Kidney (tissue), 22 donors: ENCODE data around the gene OR2T12. TPM values are rescaled to one million over a fixed set of nuclear protein-coding genes. Genes with fewer than 3 reads are reported as not detected.

ENCODE experiments used
- DNase-seq, 5 donors: peaks; one replicate each; pipeline ENCODE4 v3.0.0-alpha.2; 2013 to 2020
- FAIRE-seq: peaks from 2 replicates; lab custom pipeline; 2012; peaks lifted over from hg19 to GRCh38; lab: Jason Lieb, UNC
- H3K27ac ChIP-seq, 2 donors: one replicate each; pipeline ENCODE4 v1.7.0; 2013; ENCODE audit warnings: low read depth in 2 of 2, low read length in 2 of 2, inconsistent platforms in 1 of 2
- H3K27me3 ChIP-seq: one replicate; pipeline ENCODE4 v1.7.1; 2013; ENCODE audit warnings: low read length, inconsistent platforms; ENCODE audit not compliant: control insufficient read depth, insufficient read depth
- H3K36me3 ChIP-seq, 3 donors: one replicate each; pipeline versions ENCODE4 v1.7.0 to v1.7.1; 2013; ENCODE audit warnings: low read length in 3 of 3, control low read depth in 1 of 3, inconsistent platforms in 1 of 3; ENCODE audit not compliant: insufficient read depth in 3 of 3, control insufficient read depth in 2 of 3
- H3K4me1 ChIP-seq, 3 donors: one replicate each; pipeline versions ENCODE4 v1.7.0 to v1.7.1; 2013; ENCODE audit warnings: low read length in 3 of 3, inconsistent platforms in 1 of 3, low read depth in 1 of 3; ENCODE audit not compliant: control insufficient read depth in 2 of 3, insufficient read depth in 2 of 3
- H3K4me3 ChIP-seq, 3 donors: one replicate each; pipeline versions ENCODE4 v1.7.0 to v1.8.1; 2013; ENCODE audit warnings: low read length in 3 of 3, control low read depth in 1 of 3, inconsistent platforms in 1 of 3
- H3K9ac ChIP-seq, 3 donors: one replicate each; pipeline versions ENCODE4 v1.7.0 to v1.7.1; 2013; ENCODE audit warnings: low read length in 3 of 3, control low read depth in 1 of 3, inconsistent platforms in 1 of 3
- H3K9me3 ChIP-seq, 3 donors: one replicate each; pipeline versions ENCODE4 v1.7.0 to v1.7.1; 2013; ENCODE audit warnings: low read length in 3 of 3, control low read depth in 1 of 3, inconsistent platforms in 1 of 3; ENCODE audit not compliant: control insufficient read depth in 2 of 3, insufficient read depth in 1 of 3
- intact Hi-C: fragments of 100-400 bp; cut with DNase I; formaldehyde crosslinking; loops from one replicate; pipeline ENCODE4 v1.11.1; 2022
- long read RNA-seq, 10 donors: library from polyadenylated mRNA in 1 of 10; unstranded in 1 of 10; transcript quantifications; one replicate each; pipeline ENCODE4 v2.0.0 and lab custom pipeline, GENCODE V29; 2021 to 2026
- polyA plus RNA-seq: library from polyadenylated mRNA; stranded (reverse); fragments of 350-450 nt; fragmentation: Illumina TruSeq; extraction: RNeasy Lipid Tissue Mini Kit (QIAGEN cat#74804); gene quantifications from one replicate; pipeline ENCODE4 v1.2.3, GENCODE V29; 2014; ENCODE audit warnings: low read depth, low replicate concordance; ENCODE audit not compliant: insufficient read depth
- total RNA-seq: library from RNA; stranded (reverse); fragmentation: NEBNext Ultra II Directional; extraction: Animal tissue kit (Norgen Biotek cat#: 25700); gene quantifications from one replicate; pipeline ENCODE4 v1.2.1, GENCODE V29; 2021
- TF ChIP-seq, protein P1 (sequence below): IDR thresholded peaks from 3 replicates; pipeline ENCODE4 v1.5.1; 2012; ENCODE audit warnings: mild to moderate bottlenecking, moderate library complexity, borderline replicate concordance; ENCODE audit not compliant: insufficient read depth; ENCODE audit errors: extremely low read depth
- donor health status: control.
- donor health status: control.
- donor health status: control.
- donor health status: control.
- donor health status: control.
- donor health status: DM: yes; HTN: yes; CAD: no.
- donor health status: Normal renal cell carcinoma (clear cell type).

The OR2T12 gene, protein sequence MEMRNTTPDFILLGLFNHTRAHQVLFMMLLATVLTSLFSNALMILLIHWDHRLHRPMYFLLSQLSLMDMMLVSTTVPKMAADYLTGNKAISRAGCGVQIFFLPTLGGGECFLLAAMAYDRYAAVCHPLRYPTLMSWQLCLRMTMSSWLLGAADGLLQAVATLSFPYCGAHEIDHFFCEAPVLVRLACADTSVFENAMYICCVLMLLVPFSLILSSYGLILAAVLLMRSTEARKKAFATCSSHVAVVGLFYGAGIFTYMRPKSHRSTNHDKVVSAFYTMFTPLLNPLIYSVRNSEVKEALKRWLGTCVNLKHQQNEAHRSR
- total RNA-seq (not detected), polyA plus RNA-seq (not detected)
- long read RNA-seq, donor 1: 0 reads
- long read RNA-seq, donor 2: 0 reads
- long read RNA-seq, donor 3: 0 reads
- long read RNA-seq, donor 4: 0 reads
- long read RNA-seq, donor 5: 0 reads
- long read RNA-seq, donor 6: 0 reads
- long read RNA-seq, donor 7: 0 reads
- long read RNA-seq, donor 8: 0 reads
- long read RNA-seq, donor 9: 0 reads
- long read RNA-seq, donor 10: 0 reads

DNA sequence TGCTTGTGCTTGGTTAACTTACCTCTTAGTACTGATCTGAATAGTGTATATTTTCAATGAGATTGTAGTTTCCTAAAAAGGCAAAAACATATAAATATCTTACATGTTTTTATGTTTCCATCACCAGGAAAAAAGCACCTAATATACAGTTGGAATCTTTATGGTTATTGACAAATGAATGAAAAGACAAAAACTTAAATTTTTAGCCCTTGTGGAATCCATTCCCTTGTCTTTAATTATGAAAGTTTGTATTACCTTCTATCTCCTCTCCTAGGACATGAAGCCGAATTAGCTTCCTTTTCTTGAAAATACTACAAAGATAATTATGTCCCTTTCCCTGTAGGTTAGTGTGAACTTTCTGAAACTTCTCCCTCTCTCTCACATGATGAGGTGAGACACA is at the start of gene OR2T12:
TSS of gene OR2T12 (minus strand) at position 101 of the 400 bp plus-strand sequence. CDS start 7,846 bp downstream, outside the sequence.
- no peaks in the 10 kb centered on the region for H3K36me3 ChIP-seq
- FAIRE-seq (no peak), DNase-seq (no peak)
- no peak within 1 kb of the TSS for H3K4me3 ChIP-seq
- H3K4me1 ChIP-seq: no peaks in the 10 kb centered on the region
- no peak within 1 kb of the TSS for H3K9ac ChIP-seq
- no peak within 1 kb of the TSS for H3K27ac ChIP-seq
- H3K9me3 ChIP-seq: no peaks in the 10 kb centered on the region
- intact Hi-C loops: no loop called here
- no peaks in the 10 kb centered on the region for H3K27me3 ChIP-seq
- TF ChIP-seq, protein P1, sequence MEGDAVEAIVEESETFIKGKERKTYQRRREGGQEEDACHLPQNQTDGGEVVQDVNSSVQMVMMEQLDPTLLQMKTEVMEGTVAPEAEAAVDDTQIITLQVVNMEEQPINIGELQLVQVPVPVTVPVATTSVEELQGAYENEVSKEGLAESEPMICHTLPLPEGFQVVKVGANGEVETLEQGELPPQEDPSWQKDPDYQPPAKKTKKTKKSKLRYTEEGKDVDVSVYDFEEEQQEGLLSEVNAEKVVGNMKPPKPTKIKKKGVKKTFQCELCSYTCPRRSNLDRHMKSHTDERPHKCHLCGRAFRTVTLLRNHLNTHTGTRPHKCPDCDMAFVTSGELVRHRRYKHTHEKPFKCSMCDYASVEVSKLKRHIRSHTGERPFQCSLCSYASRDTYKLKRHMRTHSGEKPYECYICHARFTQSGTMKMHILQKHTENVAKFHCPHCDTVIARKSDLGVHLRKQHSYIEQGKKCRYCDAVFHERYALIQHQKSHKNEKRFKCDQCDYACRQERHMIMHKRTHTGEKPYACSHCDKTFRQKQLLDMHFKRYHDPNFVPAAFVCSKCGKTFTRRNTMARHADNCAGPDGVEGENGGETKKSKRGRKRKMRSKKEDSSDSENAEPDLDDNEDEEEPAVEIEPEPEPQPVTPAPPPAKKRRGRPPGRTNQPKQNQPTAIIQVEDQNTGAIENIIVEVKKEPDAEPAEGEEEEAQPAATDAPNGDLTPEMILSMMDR: no peak

DNA sequence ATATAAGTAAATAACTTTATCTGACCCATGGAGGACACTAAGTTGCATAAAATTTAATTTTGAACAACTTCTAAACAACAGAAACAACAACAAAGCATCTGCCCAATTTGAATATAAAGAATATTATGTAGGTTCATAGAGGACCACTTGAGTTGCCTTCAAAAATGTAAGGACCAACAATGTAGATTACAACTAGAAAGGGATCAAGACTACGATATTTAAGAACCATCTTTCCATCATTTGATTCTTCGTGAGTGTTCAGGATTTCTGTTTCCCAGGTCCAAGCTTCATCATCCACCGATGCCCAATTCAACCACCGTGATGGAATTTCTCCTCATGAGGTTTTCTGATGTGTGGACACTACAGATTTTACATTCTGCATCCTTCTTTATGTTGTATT is 45.3 kb upstream of the OR2T12 start, which contains the start of gene OR14C36:
TSS of gene OR14C36 (plus strand) at position 301 of the 400 bp plus-strand sequence. CDS start at position 301, 0 bp downstream.
- no peak for FAIRE-seq
- H3K36me3 ChIP-seq: no peaks in the 10 kb centered on the region
- intact Hi-C loops: no loop called here
- no peak within 1 kb of the TSS for H3K27ac ChIP-seq
- no peak for DNase-seq
- no peak within 1 kb of the TSS for H3K9ac ChIP-seq
- H3K9me3 ChIP-seq: no peaks in the 10 kb centered on the region
- H3K27me3 ChIP-seq: no peaks in the 10 kb centered on the region
- H3K4me1 ChIP-seq: no peaks in the 10 kb centered on the region
- TF ChIP-seq, protein P1: no peak
- H3K4me3 ChIP-seq: no peak within 1 kb of the TSS

DNA sequence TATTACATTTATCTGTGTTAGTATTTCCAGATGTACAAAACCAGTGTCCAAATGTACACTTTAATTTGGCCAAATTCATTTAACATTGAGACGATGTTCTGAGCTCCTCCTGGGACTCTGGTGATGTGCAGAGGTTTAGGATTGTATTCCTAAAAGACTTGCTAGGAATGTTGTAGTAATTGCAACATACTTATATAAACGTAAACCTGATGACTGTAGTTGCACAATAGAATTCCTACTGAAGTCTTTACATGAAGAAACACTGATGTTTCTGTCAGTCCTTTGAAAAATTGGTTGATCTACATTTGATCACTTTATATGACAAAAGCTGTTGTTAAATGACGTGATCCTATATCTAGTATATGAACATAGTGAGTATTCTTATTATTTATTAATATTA is 40.2 kb upstream of the OR2T12 start:
- Histone ChIP-seq H3K36me3 (no peaks in the 10 kb centered on the region), H3K27ac (no peak overlapping the region), H3K27me3 (no peaks in the 10 kb centered on the region), H3K9ac (no peak overlapping the region), H3K9me3 (no peaks in the 10 kb centered on the region), H3K4me3 (no peak overlapping the region), H3K4me1 (no peaks in the 10 kb centered on the region)
- DNase-seq: no peak
- TF ChIP-seq, protein P1: no peak
- FAIRE-seq: no peak
- intact Hi-C loops: no loop called here
